GM18519 (cell line): ENCODE results near the gene SPATA18.

Source experiments
- ATAC-seq: cut with Tn5 transposase; IDR thresholded peaks from one replicate; pipeline ENCODE4 v1.9.1; 2021; ENCODE audit warnings: mild to moderate bottlenecking, moderate library complexity; ENCODE audit not compliant: unreplicated experiment, low FRiP score

The SPATA18 gene, protein sequence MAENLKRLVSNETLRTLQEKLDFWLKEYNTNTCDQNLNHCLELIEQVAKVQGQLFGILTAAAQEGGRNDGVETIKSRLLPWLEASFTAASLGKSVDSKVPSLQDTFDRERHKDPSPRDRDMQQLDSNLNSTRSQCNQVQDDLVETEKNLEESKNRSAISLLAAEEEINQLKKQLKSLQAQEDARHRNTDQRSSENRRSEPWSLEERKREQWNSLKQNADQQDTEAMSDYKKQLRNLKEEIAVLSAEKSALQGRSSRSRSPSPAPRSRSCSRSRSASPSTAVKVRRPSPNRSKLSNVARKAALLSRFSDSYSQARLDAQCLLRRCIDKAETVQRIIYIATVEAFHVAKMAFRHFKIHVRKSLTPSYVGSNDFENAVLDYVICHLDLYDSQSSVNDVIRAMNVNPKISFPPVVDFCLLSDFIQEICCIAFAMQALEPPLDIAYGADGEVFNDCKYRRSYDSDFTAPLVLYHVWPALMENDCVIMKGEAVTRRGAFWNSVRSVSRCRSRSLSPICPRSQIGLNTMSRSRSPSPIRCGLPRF

DNA sequence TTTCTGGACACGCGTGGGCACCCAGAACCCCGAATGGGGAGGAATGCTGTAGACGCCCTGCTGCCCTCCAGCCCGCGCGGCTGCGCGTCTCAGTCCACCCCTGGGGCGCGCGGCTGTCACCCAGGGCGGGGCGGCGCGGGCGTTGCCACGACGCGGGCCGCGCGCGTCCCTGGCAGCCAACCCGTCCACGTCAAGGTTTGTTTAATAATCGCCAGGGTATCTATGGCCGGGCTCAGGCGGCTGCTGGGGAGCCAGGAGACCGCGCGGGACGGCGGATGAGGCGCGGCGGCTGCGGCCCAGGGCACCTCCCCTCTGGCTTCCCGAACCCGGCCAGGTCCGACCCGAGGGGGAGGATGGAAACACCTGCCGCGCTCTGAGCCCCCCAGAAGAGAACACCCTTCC, at the start of gene SPATA18:
SPATA18 (plus strand) TSS at position 92 of the 402 bp plus-strand sequence. CDS start 401 bp downstream, outside the sequence.
- peak; percentile 35 for ATAC-seq

DNA sequence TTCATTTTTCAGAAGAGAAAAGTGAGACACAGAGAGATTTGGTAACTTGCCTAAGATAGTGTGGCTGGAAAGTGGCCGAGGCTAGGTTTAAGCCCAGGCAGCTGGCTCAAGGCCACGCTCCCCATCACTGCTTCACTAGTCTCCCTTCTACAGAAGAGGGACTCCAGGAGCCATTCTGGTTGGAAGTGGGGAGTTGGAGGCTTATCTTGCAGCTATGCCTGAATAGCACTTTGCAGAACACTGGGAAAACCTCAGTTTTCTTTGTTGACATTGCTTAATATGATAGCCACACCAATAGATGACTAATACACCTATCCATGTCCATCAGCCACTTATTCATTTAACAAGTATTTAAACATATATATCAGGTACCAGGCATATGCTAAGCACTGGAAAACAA, 49.5 kb upstream of the SPATA18 start:
- ATAC-seq = no peak

DNA sequence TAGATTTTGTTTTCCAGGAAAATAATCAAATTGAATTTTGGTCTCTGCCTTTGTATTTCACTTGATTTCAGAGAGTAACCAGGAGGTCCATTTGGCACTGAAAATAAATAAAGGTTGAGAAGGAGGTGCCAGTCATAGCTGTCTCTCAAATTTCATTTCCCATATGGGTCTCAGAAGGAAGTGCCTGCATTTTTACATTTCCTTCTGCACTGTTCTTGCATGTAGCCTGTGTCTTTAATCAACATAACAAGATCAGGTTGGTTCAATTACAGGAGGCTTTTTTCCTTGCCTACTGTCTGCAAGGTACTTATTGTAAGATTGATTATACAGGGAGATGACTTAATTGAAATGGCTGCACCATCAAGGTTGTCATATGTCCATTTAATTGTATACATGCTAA, 46.7 kb upstream of the SPATA18 start:
- no peak for ATAC-seq

DNA sequence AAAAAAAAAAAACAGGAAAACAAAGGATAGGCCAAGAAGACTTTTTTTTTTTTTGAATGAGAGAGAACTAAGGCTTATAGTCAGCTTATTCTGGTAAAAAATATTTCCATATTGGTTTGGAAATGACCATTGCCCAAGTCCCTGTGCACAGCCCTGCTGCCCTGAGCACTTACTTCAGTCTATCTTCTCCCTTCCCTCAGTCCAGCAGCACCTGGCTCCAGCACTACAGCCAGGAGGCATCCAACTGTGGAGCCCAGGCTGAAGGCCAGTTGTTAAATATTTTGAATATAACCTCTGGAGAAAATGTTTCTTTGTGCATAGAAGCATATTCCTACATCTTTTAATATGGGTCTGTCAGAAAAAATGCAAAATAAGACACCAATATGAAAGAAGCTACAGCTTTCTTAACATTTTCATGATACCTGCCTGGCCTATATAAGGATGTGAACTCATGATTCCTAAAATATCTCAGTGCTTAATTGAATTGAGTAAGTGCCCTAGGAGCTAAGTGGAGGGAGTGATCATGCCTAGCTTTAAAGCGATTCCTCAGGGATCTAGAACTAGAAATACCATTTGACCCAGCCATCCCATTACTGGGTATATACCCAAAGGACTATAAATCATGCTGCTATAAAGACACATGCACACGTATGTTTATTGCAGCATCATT, 45.4 kb upstream of the SPATA18 start:
- no peak for ATAC-seq

DNA sequence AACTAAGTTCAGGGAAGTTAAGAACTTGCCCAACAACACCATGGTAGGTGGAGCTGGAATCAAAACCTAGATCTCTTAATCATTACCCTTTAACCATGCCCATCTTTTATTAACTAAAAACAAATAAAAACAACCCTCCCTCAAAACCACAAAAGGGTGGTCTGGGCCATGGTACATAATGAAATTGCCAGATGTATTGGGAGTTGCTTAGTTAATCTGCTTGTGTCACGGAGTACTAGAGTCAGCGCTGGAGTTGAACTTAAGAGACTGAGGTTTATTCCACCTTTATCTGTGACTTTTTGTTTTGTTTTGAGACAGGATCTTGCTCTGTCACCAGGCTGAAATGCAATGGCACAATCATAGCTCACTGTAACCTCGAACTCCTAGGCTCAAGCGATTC, 44.2 kb upstream of the SPATA18 start:
- no peak for ATAC-seq

DNA sequence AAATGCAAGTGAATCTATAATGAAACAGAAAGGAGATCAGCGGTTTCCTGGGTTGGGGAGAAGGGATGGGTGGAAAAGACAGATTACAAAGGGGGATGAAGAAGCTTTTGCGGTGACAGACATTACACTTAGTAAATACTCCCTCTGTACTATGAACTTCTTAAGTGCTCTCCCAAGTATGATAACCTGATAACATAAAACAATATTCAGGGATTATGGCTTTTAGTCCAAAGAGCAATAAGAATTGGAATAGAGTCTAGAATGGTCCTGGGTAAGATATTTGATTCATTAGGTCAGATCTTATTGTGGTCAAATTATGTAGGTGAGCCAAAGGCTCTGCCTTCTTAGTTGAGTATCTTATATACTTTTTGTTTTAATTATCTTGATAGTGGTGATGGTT, 40.1 kb upstream of the SPATA18 start:
- no peak for ATAC-seq

DNA sequence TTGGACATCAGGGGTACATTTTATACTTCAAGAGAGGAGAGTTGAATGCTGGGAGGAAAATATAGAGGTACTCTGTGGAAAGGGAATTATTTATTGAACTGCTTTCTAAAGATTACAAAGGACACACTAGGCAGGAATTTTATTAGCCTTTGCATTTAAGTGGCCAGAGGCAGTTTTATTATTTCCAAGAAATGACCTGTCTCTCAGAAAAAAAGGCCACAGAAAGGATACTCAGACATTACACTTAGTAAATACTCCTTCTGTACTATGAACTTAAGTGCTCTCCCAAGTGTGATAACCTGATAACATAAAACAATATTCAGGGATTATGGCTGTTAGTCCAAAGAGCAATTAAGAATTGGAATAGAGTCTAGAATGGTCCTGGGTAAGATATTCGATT, 38.5 kb upstream of the SPATA18 start:
- ATAC-seq = no peak

DNA sequence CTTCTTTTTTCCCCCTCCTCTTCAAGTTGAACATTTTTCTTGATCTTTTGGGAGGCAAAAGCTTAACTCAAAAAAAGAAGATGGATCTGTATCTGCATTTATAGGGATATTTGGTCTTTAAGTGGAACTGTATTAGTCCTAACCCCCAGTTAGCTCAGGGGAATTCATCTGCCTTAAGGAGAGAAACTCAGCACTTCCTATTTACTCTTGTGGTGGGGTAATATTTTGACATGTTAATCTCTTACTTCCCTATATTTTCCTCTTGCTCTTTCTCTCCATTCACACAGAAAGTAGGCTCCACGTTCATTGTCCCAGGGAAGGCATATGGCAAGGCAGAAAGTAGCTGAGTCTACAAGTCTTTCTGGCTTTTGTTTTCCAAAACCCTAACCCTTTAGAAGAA, 36.2 kb upstream of the SPATA18 start:
- ATAC-seq = no peak

DNA sequence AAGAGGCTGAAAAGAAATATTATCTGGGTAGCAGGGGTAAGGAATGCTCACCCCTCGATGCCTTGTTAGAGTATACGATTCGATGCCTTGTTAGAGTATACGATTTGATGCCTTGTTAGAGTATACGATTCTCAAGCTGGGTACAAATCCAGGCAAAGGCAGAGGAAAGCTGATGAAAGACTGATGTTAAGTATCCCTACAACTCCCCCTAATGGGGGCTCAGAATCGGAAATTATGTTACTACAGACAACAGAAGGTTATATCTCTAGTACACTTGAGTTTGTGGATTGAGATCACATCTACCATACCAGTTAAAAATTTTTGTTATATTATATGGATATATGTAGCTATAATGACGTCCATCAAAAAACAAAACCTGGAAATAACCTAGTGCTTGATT, 35.7 kb upstream of the SPATA18 start:
- ATAC-seq = no peak

DNA sequence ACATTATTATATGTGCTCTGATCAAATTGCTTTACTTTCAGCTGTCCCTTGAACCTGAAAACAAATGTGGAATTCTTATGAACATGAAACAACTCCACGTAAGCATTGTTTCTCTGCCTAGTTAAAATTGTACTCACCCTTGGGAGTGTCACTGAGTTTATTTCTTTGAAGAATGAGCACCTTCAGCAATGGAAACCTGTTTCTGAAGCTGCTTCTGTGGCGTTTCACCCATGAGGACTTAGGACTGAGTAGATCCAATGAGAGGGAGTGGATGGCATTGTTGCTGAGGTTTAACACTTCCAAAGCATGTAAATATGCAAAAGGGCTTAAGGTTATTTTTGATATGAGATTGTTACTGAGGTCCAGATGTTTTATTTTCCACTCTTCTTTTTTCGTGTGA, 34.1 kb upstream of the SPATA18 start:
- ATAC-seq = no peak

DNA sequence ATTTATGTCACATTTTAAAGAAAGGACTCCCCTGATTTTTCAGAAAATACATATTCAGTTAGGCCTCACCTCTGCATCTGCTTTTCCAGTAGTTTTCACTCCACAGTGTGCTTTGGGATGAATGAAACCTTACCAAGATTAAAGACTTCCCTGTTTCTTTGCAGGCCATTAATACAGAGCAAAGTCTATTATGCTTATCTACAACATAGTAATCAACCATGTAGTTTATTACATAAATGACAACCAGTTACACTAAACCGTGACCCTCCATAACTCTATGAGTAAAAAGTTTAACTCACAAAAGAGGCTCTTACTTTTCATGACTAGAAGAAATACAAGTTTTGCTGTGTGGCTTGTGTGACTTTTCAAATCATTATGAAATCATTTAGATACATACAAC, 33.3 kb upstream of the SPATA18 start:
- ATAC-seq = no peak

DNA sequence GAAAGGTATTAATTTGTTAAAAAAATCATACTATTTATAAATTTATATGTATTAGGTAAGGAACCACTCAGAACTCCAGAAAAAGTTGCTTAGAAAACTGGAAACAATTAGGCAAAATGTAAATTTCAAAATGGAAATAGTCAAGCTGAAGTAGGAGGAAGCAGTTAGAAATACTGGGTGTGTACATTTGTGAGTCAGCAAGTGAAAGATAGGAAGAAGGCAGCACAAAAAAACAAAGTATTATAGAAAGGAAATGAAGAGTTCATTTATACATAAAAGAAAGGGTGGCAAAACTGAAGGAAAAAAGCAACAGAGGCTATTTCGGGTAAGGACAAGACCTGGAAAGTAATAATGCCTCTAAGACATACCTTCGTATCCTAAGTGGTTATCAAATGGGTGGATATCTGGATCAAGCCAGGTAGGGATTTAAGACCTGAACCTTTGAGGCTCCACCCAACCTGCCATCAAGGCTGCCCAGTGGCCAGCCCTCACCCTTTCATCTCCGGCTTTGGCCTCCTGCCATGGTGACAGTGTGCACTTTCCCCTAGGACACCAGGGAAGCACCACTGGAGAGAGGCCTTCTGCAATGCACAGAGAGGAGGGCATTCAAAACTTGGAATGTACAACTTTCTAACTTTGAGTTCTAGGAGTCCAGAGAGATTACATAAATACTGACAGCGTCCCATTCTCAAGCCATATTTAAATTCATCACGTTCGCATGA, 31.0 kb upstream of the SPATA18 start, which contains the start of gene LRRC66:
LRRC66 (minus strand) TSS at position 428 of the 722 bp plus-strand sequence. CDS start 2,750 bp downstream, outside the sequence.
- ATAC-seq = no peak

DNA sequence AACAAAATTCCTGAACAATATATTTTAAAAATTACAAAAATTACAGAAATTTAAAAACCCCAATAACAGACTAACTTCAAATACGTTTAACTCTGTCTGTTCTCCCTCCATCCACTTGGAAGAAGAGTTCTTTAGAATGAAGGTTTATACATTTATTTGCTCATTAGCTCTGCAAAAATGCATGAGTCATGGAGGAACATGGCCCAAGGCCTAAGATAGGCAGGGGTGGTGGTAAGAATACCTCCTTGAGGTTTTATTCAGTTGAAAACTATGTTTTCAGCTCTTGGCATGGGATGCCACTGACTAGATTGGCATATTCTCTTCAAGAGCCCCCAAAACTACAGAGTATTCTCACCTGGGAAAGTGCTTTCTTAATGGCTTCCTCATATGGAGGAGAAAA, 22.1 kb upstream of the SPATA18 start:
- no peak for ATAC-seq

DNA sequence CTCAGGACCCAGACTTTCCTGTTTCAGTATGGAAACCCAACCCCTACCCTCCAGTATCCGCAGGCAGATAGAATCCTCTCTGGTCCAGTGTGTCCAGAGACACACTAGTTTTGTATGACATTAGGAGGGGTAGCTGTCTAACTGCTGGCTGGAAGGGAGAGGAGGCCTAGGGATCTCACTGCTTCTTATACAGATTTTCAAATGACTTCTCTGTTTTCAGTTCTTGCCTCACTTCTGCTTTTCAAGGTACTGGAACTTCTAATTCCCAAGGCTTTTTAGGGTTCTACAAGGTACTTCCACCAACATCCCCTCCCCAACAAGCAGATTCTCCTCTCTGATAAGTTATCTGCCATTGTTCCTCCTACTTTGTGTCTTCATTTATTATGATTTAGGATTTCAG, 19.1 kb upstream of the SPATA18 start:
- ATAC-seq = no peak

DNA sequence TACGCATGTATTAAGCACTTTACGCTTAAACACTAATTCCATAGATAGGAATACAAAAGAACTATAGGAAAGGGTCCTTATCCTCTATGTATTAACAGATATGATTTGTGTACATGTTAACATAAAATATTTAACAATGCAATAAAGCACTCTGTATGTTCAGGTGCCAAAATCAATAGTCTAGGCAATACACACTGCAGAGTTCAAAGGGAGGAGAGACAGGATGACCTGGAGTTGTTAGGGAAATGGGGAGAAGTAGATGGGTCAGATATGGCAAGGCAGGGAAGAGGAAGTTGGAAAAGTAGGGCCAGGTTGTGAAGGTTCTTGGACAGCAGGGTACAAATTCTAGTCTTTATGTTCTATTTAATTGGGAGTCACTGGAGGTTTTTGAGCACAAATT, 15.9 kb upstream of the SPATA18 start:
- ATAC-seq = no peak

DNA sequence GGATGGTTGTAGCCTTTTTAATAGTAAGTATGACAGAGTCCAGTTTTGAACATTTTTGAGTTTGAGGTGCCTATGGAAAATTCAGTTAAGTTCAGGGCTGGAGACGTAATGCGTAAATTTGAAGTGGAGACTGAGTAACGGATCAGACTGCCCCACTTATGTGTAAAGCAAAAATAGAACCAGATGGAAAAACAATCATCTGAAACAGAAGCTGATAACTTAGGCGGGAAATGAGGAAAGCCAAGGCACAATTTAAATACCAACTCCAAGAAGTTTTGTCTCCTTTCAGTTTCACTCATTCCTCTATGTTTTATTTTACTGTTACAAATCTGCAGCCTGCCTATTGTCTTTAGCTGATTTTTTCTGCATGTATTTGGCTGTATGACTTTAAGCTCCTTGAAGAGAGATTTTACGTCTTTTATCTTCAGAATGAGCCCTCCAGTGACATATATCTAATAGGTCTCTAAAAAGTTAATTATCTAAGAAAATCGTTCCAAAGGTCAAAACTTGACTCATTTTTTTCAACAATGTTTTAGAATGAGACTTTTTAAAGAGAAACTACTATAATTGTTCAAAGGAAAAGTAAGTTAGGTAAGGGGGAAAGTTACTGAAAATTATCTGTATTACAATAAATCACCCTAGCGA, 14.1 kb upstream of the SPATA18 start:
- no peak for ATAC-seq

DNA sequence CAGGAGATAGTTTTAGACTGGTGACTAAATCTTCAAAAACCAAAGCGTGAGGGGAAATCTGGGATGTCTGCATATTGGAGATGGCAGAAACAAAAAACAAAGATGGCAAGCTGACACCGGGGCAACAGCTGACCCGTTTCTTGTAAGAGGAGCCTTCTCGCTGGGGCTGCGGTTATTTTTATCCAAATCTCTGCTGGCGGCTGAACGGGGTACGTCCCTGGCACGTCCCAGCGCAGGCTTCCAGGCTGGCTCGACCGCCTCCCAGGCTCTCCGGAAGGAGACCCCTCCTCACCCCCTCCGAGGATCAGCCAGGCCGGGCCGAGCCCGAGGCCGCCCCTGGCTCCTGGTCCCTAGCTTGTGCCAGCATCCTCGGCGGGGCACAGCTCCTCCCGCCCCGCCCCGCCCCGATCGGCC, 13.4 kb upstream of the SPATA18 start:
- peak; percentile 38 for ATAC-seq

DNA sequence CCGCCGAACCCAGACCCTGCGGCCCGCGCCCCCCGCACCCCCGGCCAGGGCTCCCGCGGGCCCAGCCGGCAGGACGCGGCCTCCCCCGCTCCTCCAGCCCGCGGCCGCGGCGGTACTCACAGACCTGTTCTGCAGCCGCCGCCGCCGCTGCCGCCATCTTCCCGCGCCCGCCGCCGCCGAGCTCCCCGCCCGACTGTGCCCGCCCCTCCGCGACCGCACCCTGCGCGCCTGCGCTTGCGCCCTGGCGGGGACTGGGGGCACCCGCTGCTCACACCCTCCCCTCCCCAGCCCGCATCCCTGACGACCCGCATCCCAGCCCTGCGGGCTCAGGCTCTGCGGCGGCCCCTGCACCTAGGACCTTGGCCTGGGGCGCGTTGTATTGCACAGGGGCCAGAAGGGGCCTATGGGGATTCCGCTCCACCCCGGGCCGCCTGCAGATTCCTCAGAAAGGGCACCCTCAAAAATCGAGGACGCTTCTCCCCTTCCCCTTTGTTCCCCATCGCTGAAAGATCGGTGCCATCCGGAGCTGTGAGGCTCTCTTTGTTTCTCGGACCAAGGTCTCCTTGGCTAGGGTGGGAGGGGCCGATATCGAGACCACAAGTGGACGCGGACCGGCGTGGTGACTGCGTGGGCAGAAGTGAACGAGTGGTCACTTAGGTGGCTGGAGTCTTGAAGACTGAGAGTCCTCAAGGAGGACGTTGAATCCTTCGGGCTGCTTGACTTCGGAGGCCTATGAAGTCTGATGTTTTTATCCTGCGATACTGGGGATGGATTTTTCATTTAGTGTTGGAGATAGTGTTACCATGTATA, 12.8 kb upstream of the SPATA18 start, which contains the start of gene SGCB:
SGCB (minus strand) TSS at position 197 of the 810 bp plus-strand sequence; CDS start at position 157, 40 bp downstream.
- peak; percentile 76 for ATAC-seq

DNA sequence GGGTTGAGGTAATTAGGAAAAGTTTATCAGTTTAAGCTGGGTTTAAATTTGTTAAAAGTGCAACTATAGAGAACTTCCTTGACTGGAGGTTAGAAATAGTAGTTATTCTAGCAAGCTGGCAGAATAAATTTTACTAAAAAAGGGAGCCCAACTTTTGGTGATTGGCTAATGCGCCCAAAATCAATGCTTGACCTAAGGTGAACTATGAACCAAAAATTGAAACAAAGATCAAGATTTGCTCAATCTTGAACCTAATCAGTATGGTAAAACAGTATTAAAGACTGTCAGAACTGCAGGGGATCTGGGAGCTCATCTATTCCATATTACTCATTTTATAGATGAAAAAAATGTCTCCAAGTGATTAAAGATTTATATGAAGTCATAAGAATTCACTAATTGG, 6.1 kb upstream of the SPATA18 start:
- ATAC-seq = no peak

DNA sequence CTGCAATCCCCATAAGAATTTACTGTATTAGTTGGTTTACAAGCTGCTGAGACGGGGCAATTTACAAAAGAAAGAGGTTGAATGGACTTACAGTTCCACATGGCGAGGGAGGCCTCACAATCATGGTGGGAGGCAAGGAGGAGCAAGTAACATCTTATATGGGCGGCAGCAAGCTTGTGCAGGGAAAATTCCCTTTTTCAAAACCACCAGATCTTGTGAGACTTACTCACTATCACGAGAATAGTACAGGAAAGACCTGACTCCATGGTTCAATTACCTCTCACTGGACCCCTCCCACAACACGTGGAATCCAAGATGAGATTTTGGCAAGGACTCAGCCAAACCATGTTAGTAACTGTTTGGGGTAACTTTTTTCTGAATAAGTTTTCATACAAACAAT, 1.8 kb upstream of the SPATA18 start:
- no peak for ATAC-seq
